ENCODE measurements around the gene CISD1.

DNA sequence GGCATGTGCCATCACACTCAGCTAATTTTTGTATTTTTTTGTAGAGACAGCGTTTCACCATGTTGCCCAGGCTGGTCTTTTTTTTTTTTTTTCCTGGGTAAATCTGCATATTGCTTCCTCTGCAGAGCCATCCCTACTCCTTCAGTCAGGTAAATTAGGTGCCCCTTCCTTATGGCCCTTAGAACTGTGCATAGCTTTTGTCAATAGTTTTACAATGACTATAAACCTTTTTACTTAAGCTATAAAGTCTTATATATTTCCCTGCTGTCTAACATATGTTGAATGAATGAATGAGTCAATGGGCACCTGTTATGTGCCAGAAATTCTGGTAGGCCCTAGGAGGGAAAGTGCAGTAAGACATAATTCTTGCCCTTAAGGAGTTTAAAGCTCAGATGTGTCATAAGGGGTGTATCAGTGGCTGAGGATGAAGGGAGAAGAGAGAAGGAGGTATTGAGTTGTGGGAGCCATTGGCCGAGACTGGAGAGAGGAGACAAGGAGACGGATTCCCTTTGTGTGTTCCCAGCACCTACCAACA lies 35.2 kb downstream of the CISD1 start:
- TF ChIP-seq POLR2AphosphoS5 (IDR thresholded peaks at IDR 0.05) (no peak), EP300 (IDR thresholded peaks at IDR 0.05) (no peak)
- TF ChIP-seq, protein P1, sequence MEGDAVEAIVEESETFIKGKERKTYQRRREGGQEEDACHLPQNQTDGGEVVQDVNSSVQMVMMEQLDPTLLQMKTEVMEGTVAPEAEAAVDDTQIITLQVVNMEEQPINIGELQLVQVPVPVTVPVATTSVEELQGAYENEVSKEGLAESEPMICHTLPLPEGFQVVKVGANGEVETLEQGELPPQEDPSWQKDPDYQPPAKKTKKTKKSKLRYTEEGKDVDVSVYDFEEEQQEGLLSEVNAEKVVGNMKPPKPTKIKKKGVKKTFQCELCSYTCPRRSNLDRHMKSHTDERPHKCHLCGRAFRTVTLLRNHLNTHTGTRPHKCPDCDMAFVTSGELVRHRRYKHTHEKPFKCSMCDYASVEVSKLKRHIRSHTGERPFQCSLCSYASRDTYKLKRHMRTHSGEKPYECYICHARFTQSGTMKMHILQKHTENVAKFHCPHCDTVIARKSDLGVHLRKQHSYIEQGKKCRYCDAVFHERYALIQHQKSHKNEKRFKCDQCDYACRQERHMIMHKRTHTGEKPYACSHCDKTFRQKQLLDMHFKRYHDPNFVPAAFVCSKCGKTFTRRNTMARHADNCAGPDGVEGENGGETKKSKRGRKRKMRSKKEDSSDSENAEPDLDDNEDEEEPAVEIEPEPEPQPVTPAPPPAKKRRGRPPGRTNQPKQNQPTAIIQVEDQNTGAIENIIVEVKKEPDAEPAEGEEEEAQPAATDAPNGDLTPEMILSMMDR (IDR thresholded peaks at IDR 0.05), result no peak
